Measurements from ENCODE around the gene DLG4. TPM values are rescaled to one million over a fixed set of nuclear protein-coding genes. Genes with fewer than 3 reads are reported as not detected.

The DLG4 gene
- total RNA-seq, 1 donor from 2014 or later: 6.1 TPM

GRCh38 chr17:7243453-7243729 is 23.8 kb upstream of the DLG4 start:
- H3K27me3 ChIP-seq (ENCODE audit: control insufficient read depth, insufficient read depth, low read length): no peaks in the 10 kb centered on the region
- peak overlapping the region; percentile 89 for H3K4me3 ChIP-seq (ENCODE audit: low read depth, low read length)
- no peak for DNase-seq (ENCODE audit: low read depth)
- H3K36me3 ChIP-seq (ENCODE audit: control insufficient read depth, insufficient read depth, low read length): no peaks in the 10 kb centered on the region
- TF ChIP-seq, protein P1, sequence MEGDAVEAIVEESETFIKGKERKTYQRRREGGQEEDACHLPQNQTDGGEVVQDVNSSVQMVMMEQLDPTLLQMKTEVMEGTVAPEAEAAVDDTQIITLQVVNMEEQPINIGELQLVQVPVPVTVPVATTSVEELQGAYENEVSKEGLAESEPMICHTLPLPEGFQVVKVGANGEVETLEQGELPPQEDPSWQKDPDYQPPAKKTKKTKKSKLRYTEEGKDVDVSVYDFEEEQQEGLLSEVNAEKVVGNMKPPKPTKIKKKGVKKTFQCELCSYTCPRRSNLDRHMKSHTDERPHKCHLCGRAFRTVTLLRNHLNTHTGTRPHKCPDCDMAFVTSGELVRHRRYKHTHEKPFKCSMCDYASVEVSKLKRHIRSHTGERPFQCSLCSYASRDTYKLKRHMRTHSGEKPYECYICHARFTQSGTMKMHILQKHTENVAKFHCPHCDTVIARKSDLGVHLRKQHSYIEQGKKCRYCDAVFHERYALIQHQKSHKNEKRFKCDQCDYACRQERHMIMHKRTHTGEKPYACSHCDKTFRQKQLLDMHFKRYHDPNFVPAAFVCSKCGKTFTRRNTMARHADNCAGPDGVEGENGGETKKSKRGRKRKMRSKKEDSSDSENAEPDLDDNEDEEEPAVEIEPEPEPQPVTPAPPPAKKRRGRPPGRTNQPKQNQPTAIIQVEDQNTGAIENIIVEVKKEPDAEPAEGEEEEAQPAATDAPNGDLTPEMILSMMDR (IDR thresholded peaks at IDR 0.05; ENCODE audit: insufficient read depth, low read length, poor library complexity, severe bottlenecking): no peak

GRCh38 chr17:7242717-7243452 is 23.2 kb upstream of the DLG4 start:
- H3K4me3 ChIP-seq (ENCODE audit: low read depth, low read length): peak overlapping the region; percentile 89
- TF ChIP-seq, protein P1 (IDR thresholded peaks at IDR 0.05; ENCODE audit: insufficient read depth, low read length, poor library complexity, severe bottlenecking): no peak
- no peaks in the 10 kb centered on the region for H3K27me3 ChIP-seq (ENCODE audit: control insufficient read depth, insufficient read depth, low read length)
- no peak for DNase-seq (ENCODE audit: low read depth)
- no peaks in the 10 kb centered on the region for H3K36me3 ChIP-seq (ENCODE audit: control insufficient read depth, insufficient read depth, low read length)

- DNase-seq (ENCODE audit: low read depth): no peak
- Histone ChIP-seq H3K27me3 (ENCODE audit: control insufficient read depth, insufficient read depth, low read length) (no peaks in the 10 kb centered on the region), H3K36me3 (ENCODE audit: control insufficient read depth, insufficient read depth, low read length) (no peaks in the 10 kb centered on the region), H3K4me3 (ENCODE audit: low read depth, low read length) (peak within 1 kb of the TSS; percentile 89)
- TF ChIP-seq, protein P1 (IDR thresholded peaks at IDR 0.05; ENCODE audit: insufficient read depth, low read length, poor library complexity, severe bottlenecking): no peak
Observed at GRCh38 chr17:7241783-7242716, 22.4 kb upstream of the DLG4 start, which contains the start of gene GABARAP. Gene GABARAP (minus strand): TSS chr17:7242449. CDS start chr17:7242330, 119 bp downstream.

GRCh38 chr17:7241090-7241733 is 21.6 kb upstream of the DLG4 start:
- DNase-seq (ENCODE audit: low read depth): no peak
- Histone ChIP-seq H3K27me3 (ENCODE audit: control insufficient read depth, insufficient read depth, low read length) (no peaks in the 10 kb centered on the region), H3K36me3 (ENCODE audit: control insufficient read depth, insufficient read depth, low read length) (no peaks in the 10 kb centered on the region), H3K4me3 (ENCODE audit: low read depth, low read length) (peak overlapping the region; percentile 89)
- TF ChIP-seq, protein P1 (IDR thresholded peaks at IDR 0.05; ENCODE audit: insufficient read depth, low read length, poor library complexity, severe bottlenecking): no peak

DNA sequence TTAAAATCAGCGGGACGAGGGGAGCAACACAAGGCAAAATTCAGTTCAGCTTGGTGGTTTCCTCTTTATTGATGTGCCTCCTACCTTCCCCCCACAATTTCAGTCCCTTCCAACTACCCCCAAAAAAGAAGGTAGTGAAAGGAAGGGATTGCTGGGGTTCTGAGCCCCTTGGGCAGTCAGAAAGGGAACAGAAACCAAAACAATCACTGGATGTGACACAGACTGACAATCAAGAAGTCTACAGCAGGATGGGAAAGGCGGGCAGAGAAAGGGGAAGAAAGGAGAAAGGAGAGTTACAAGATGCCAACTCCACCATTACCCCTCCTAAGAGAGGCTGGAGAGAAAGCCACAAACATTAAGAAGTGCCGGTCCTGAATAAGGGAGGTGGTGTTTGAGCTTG is 20.7 kb upstream of the DLG4 start:
- Histone ChIP-seq H3K36me3 (ENCODE audit: control insufficient read depth, insufficient read depth, low read length) (peaks cover 4% of the 10 kb centered on the region), H3K27me3 (ENCODE audit: control insufficient read depth, insufficient read depth, low read length) (no peaks in the 10 kb centered on the region), H3K4me3 (ENCODE audit: low read depth, low read length) (no peak overlapping the region)
- TF ChIP-seq, protein P1 (IDR thresholded peaks at IDR 0.05; ENCODE audit: insufficient read depth, low read length, poor library complexity, severe bottlenecking): no peak
- no peak for DNase-seq (ENCODE audit: low read depth)
